ENCODE results near the gene UTP25. TPM values are rescaled to one million over a fixed set of nuclear protein-coding genes. Genes with fewer than 3 reads are reported as not detected.

Gene UTP25
- total RNA-seq, 3 donors from 2014 or later = 16.9 to 18.6 (median 17.7) TPM

DNA sequence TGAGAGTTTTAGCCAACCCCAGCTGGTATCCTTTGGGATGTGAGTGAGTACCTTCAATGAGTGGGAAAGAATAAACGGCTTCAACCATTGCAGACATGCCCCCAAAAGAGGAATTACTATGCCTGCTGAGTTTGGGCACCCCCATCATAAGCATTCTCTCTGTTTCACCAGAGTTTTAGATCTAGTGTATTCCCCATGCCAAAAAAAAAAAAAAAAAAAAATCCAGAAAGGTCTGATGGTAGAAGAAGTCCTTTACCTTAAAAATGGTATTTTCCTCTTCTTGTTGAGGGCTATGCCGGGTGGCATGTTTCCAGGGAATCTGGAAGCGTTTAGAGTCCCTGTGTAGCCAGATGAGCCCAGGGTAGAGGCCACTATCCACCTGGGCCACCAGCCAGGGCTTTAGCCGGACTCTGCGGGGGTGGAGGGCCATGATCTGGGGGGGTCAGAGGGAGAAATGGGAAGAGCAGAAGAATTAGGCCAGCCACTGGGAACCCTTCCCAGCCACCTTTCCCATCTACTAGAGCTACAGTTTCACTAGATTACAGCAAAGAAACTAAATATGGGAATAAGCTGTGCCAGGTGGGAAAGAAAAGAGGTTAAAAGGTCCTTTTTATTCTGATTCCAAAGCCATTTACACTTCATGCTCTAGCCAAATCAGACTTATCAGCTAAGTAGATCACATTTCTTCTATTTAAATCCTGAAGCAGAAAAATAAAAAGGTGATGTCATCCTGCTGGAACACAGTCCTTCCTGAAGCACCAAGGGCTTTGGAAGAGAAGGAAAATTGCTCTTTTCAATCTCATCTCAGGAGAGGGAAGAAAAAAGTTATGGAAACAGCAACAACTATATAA lies 26.6 kb upstream of the UTP25 start:
- H3K4me3 Mint-ChIP-seq = no peak overlapping the region
- DNase-seq (no peak), ATAC-seq (no peak)
- no peaks in the 10 kb centered on the region for H3K9me3 Mint-ChIP-seq
- H3K36me3 Mint-ChIP-seq (ENCODE audit: insufficient read depth) = no peaks in the 10 kb centered on the region
- peaks cover 9% of the 10 kb centered on the region for H3K4me1 Mint-ChIP-seq (ENCODE audit: low read depth)
- H3K27me3 Mint-ChIP-seq (ENCODE audit: low read depth) = peaks cover 8% of the 10 kb centered on the region

DNA sequence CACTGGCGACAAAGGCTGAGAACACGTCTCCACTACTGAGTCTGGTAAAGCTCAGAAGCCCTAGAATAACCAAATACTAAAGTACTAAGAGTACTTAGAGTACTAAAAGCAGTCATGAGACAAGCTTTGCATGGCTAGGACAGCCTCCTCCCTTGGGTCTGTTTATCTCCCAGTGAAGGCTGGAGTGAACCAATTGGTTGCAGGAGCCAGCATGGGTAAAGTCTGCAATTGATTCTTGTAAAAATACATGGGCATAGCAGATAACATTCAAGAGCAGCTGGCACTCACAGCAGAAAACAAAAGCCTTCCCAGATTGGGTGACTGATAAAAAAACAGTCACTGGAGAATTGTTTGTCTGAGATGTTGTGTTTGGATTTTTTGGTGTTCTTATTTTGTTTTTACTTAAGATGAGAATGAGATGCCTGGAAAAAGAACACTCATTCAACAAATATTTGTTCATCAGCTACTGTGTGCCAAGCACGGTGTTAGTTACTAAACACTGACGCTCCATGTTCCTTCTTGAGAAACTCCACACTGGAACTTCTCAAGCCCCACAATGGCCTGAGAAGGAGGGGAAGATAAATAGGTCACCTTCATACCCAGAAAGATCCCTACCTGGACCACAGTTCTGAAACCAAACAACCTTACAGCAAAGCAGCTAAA lies 25.5 kb upstream of the UTP25 start:
- Mint-ChIP-seq H3K4me3 (no peak overlapping the region), H3K36me3 (ENCODE audit: insufficient read depth) (no peaks in the 10 kb centered on the region), H3K9me3 (no peaks in the 10 kb centered on the region), H3K27me3 (ENCODE audit: low read depth) (peaks cover 6% of the 10 kb centered on the region), H3K4me1 (ENCODE audit: low read depth) (peaks cover 11% of the 10 kb centered on the region)
- no peak for ATAC-seq
- DNase-seq = no peak

DNA sequence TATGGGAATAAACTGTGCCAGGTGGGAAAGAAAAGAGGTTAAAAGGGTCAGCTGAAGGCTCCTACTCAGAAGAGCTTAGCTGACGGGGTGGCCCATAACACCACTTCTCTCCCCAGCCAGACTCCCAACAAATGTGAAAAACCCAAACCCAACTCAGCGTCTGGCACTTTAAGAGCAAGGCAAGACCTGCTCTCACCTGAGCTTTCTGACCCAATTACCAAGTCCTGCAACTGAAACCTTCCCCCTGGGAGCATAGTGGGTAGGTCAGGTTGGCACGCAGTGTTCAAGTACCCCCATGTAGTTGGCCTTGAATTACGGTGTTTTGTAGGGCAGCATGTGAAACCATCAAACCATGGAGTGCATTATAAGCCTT lies 25.0 kb upstream of the UTP25 start:
- ATAC-seq (no peak), DNase-seq (no peak)
- Mint-ChIP-seq H3K9me3 (no peaks in the 10 kb centered on the region), H3K27me3 (ENCODE audit: low read depth) (peaks cover 6% of the 10 kb centered on the region), H3K4me3 (no peak overlapping the region), H3K4me1 (ENCODE audit: low read depth) (peaks cover 11% of the 10 kb centered on the region), H3K36me3 (ENCODE audit: insufficient read depth) (no peaks in the 10 kb centered on the region)

DNA sequence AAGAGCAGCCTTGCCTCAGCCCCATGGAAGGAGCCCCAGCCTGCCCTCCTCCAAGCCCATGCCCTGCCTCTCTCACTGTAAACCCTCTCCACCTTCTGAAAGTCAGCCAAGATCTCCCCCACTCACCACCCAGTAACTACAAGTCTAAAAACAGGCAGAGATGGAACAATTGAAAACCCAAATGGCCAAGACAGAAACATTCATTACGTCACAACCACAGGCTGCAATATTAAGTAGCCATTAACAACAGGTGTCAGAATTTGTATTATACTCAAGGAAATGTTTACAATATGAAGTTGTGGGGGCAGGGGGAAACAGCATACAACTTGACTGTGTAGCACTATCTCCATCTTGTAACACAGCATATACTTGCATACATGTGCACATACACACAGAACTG lies 24.2 kb upstream of the UTP25 start:
- DNase-seq (no peak), ATAC-seq (no peak)
- peaks cover 11% of the 10 kb centered on the region for H3K4me1 Mint-ChIP-seq (ENCODE audit: low read depth)
- H3K9me3 Mint-ChIP-seq = no peaks in the 10 kb centered on the region
- H3K4me3 Mint-ChIP-seq = no peak overlapping the region
- H3K27me3 Mint-ChIP-seq (ENCODE audit: low read depth) = peaks cover 6% of the 10 kb centered on the region
- no peaks in the 10 kb centered on the region for H3K36me3 Mint-ChIP-seq (ENCODE audit: insufficient read depth)

DNA sequence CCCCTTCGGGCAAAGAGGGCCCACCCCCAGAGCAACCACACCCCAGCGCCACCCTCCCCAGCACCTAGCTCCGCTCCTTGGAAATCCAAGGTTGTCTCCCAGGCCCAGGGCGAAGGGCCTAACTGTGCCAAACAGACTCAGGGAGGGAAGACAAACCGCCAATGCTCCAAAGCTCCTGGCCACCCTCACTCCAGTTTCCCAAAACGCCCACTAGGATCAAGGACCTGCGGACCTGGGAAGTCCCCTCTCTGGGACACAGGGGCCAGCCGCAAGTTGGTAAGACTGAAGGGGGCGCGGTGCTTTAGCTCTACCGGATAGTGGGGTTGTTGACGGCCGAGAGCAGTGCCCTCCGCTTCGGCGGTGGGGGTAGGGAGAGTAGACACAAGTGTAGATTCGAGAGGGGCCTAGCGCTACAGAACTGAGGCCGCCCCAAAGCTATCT lies 22.4 kb upstream of the UTP25 start:
- Mint-ChIP-seq H3K9me3 (no peaks in the 10 kb centered on the region), H3K4me3 (peak overlapping the region; percentile 72), H3K36me3 (ENCODE audit: insufficient read depth) (no peaks in the 10 kb centered on the region), H3K4me1 (ENCODE audit: low read depth) (peaks cover 11% of the 10 kb centered on the region), H3K27me3 (ENCODE audit: low read depth) (peaks cover 6% of the 10 kb centered on the region)
- DNase-seq (no peak), ATAC-seq (no peak)

DNA sequence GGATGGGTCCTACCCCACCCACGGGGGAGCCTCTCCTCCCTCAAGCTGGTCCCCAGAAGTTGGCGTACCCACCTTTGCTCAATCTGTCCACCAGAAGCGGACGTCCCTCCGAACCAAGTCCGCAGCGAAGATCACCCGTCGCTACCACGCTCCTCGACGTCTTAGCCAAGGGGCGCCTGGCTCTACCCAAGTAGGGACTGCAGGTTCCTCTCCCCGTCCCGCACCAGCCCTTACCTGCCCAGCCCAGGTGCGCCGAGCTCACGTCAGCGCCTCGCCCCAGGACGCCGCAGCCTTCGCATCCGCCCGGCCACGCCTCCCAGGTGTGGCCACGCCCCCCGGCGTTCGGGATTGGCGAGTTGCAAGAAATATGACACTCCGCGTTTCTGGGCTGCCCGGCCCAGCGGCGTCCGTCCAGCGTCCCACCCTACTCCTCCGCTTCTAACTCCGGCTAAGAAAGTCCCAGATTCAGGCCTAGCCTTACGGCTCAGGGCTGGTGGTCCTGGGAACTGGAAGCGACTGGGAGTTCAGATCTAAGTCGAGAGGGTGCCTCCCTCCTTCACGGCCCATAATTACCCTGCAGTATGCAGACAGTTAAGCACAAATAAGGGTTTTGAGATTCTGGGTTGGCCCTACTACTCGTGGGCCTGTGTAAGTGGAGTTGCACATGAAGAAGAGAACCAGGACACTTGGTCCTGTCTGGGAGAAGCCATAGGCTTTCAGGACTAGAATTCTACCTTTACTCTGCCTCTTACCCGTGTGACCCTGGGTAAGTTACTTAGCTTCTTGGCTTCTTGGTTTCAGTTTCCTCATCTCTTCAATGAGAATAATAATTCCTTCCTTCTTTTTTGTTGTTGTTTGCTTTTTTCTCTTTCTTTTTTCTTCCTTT lies 21.7 kb upstream of the UTP25 start, which contains the start of gene IRF6:
Gene IRF6 (minus strand): TSS at position 268 of the 886 bp plus-strand sequence. CDS start 4,729 bp downstream, outside the sequence.
- Mint-ChIP-seq H3K4me3 (peak within 1 kb of the TSS; percentile 72), H3K4me1 (ENCODE audit: low read depth) (peaks cover 11% of the 10 kb centered on the region), H3K27me3 (ENCODE audit: low read depth) (peaks cover 6% of the 10 kb centered on the region), H3K9me3 (no peaks in the 10 kb centered on the region), H3K36me3 (ENCODE audit: insufficient read depth) (no peaks in the 10 kb centered on the region)
- ATAC-seq = peak; percentile 84 to 88
- peak; percentile 69 for DNase-seq

DNA sequence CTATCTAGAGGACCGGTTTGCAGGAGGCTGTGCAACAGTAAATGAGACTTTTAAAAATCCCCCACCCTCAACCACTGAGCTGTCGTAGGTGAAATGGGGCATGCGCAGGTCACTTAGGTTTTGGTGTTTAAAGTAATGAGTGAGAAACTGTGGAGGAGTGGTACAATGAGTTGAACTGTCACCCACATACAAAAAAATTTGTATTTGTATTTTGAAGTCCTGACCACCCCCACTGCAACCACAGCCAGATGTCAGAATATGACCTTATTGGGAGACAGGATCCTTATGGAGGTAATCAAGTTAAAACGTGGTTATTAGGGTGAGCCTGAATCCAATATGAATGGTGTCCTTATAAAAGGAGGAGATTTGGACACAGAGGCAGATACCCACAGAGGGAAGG lies 20.3 kb upstream of the UTP25 start:
- DNase-seq = no peak
- Mint-ChIP-seq H3K27me3 (ENCODE audit: low read depth) (no peaks in the 10 kb centered on the region), H3K9me3 (no peaks in the 10 kb centered on the region), H3K4me1 (ENCODE audit: low read depth) (peaks cover 11% of the 10 kb centered on the region), H3K36me3 (ENCODE audit: insufficient read depth) (no peaks in the 10 kb centered on the region), H3K4me3 (no peak overlapping the region)
- no peak for ATAC-seq

DNA sequence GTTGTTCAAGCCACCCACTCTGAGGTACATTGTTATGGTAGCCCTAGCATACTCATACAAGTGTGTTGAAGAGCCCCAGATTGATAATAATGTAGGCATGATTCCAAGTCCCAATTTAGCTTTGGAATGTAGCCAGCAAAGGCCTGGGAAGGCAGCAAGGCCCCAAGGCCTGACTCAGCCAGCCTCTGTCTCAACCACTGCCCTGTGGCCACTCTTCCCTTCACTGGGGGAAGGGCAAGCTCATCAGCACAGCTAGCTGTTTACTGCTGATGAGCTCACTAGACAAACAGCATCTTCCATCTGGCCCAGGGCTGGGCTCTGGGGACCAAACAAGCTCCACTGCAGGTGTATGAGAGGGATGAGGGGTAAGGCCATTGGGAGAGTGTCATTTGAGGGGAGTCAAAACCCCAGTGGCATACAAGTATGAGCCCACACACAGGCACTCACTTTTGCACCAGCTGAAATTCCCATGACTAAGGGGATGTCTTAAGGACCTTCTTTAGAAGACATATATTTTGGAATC lies 19.7 kb upstream of the UTP25 start:
- DNase-seq (no peak), ATAC-seq (no peak)
- H3K9me3 Mint-ChIP-seq = no peaks in the 10 kb centered on the region
- H3K4me1 Mint-ChIP-seq (ENCODE audit: low read depth) = peaks cover 11% of the 10 kb centered on the region
- H3K36me3 Mint-ChIP-seq (ENCODE audit: insufficient read depth) = no peaks in the 10 kb centered on the region
- no peak overlapping the region for H3K4me3 Mint-ChIP-seq
- H3K27me3 Mint-ChIP-seq (ENCODE audit: low read depth) = no peaks in the 10 kb centered on the region

DNA sequence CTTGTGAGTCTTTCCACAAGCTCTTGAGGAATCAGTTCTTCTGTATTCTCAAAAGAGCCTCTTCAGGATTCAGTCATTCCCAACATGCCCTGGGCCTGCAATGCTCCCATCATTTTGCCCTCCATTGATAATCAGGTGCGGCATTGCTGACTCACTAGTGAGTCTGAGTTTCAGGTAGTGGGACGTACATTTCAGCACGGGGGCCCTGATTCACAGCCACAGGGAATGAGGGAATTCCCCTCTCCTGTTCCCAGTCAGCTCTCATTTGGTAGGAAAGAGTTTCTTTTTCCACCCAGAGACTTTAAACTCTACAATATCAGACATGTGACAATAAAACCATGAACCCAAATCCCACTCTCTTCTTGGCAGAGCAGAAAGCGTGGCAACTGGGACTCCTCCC lies 18.2 kb upstream of the UTP25 start:
- Mint-ChIP-seq H3K36me3 (ENCODE audit: insufficient read depth) (no peaks in the 10 kb centered on the region), H3K27me3 (ENCODE audit: low read depth) (no peaks in the 10 kb centered on the region), H3K9me3 (no peaks in the 10 kb centered on the region), H3K4me1 (ENCODE audit: low read depth) (peaks cover 11% of the 10 kb centered on the region), H3K4me3 (no peak overlapping the region)
- ATAC-seq (no peak), DNase-seq (no peak)

DNA sequence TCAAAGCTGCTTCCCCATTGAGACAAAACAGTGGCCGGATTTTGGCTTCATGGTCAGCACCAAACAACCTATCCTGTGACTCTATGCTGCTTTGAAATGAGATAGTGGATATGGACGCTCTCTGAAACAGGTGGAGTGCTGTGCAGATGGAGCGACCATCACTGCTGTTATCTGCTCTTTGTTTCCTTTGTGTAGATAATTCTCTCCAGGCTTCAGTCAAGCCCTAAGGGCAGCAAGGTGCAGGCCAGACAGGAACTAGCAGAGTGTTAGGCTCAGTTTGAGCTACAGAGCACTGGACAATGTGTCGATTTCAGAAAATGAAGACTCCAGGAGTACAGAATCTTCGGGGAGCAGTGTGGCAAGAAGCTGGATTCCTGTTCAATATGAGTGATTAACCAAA lies 17.0 kb upstream of the UTP25 start:
- Mint-ChIP-seq H3K27me3 (ENCODE audit: low read depth) (no peaks in the 10 kb centered on the region), H3K9me3 (no peaks in the 10 kb centered on the region), H3K4me3 (no peak overlapping the region), H3K36me3 (ENCODE audit: insufficient read depth) (no peaks in the 10 kb centered on the region), H3K4me1 (ENCODE audit: low read depth) (peaks cover 15% of the 10 kb centered on the region)
- DNase-seq (no peak), ATAC-seq (no peak)

DNA sequence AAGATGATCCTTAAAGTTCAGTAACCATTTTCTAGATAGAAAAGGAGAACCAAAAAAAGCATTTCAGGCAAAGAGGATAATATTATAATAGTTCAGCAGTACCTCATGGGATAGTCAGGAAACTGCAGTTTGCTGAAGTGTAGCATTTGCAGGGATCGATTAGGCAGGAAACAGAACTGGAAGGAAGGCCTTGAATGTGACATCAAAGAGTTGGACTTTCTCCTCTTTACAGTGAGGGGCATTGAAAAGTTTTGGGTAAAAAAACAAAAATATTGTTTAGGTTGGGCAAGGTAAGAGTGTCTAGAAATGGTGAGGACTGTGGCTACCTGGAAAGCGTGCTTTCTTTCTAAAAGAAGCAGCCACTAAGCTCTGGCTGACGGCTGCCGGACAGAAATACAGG lies 13.9 kb upstream of the UTP25 start:
- DNase-seq = no peak
- no peaks in the 10 kb centered on the region for H3K9me3 Mint-ChIP-seq
- ATAC-seq = no peak
- no peaks in the 10 kb centered on the region for H3K36me3 Mint-ChIP-seq (ENCODE audit: insufficient read depth)
- peaks cover 14% of the 10 kb centered on the region for H3K4me1 Mint-ChIP-seq (ENCODE audit: low read depth)
- no peak overlapping the region for H3K4me3 Mint-ChIP-seq
- H3K27me3 Mint-ChIP-seq (ENCODE audit: low read depth) = no peaks in the 10 kb centered on the region

DNA sequence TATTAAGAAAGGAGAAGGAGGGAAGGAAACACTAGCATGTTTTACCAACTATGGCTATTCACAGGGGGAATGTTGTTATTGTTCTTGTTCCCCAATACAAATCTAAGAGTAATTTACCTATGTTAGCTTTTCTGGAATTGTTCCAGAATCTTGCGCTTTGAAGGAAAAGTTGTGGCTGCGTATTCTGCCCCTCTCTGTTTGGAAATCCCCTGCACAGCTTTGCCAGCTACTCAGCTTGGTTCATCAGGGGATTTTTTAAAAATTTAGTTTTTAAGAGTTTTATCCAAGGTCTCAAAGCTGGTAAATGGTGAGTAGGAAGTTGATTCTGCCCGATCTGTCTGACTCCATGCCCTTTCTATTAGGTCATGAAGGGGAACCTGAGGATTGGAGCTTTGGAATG lies 12.3 kb upstream of the UTP25 start:
- no peak for DNase-seq
- Mint-ChIP-seq H3K27me3 (ENCODE audit: low read depth) (no peaks in the 10 kb centered on the region), H3K4me1 (ENCODE audit: low read depth) (peaks cover 14% of the 10 kb centered on the region), H3K9me3 (no peaks in the 10 kb centered on the region), H3K36me3 (ENCODE audit: insufficient read depth) (no peaks in the 10 kb centered on the region), H3K4me3 (no peak overlapping the region)
- ATAC-seq = no peak

DNA sequence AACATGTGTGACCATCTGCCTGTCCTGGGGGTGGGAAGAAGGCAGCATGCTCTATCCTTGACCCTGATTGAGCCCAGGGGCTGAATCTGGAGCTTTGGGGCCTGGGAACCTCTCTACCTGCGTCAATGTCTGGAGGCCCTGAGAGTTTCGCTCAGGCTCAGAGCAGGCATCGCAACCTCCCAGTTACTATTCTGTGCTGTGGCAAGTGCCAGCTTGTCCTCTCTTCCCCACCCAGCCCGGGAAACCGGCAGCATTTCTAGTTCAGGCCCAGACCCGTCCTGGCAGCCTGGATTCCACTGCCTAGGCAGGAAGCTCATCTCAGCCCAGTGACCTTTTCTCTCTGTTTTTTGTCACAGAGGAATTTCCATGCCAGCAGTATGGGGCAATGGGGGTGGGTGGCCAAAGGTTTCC lies 11.8 kb upstream of the UTP25 start:
- ATAC-seq = no peak
- Mint-ChIP-seq H3K9me3 (no peaks in the 10 kb centered on the region), H3K36me3 (ENCODE audit: insufficient read depth) (no peaks in the 10 kb centered on the region), H3K4me1 (ENCODE audit: low read depth) (peaks cover 14% of the 10 kb centered on the region), H3K27me3 (ENCODE audit: low read depth) (peaks cover under 1% of the 10 kb centered on the region), H3K4me3 (no peak overlapping the region)
- DNase-seq = no peak

DNA sequence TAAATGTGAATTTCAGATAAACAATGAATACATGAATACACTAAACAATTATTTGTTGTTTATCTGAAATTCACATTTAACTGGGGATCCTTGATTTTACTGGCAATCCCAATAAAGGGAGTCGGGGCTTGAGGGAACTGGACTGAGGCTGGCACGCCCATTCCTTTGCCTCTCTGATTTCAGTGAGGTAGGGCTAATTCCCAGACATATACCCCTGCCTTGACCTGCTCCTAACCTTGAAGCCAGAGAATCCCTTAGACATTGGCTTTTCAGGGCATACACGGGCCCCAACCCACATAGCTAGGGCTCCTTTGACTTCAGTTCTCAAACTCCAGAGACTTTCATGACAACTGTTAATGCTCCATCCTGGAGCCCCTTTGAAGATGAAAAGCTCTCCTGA lies 10.8 kb upstream of the UTP25 start:
- H3K9me3 Mint-ChIP-seq = no peaks in the 10 kb centered on the region

More for the DNA sequence above, 10.8 kb upstream of the UTP25 start:
- Mint-ChIP-seq H3K27me3 (ENCODE audit: low read depth) (peaks cover 7% of the 10 kb centered on the region), H3K36me3 (ENCODE audit: insufficient read depth) (no peaks in the 10 kb centered on the region), H3K4me3 (no peak overlapping the region), H3K4me1 (ENCODE audit: low read depth) (peaks cover 14% of the 10 kb centered on the region)
- DNase-seq (no peak), ATAC-seq (no peak)

Measured in activated T-cell treated with anti-CD3 and anti-CD28 coated beads, Interleukin-2, amount 50 U/mL, for 4 hours (primary cell).